Stimulated activated CD8-positive, alpha-beta memory T cell treated with anti-CD3 and anti-CD28 coated beads, Interleukin-12 subunit alpha, Interleukin-12 subunit beta, amount 100 ng/mL, for 24 hours (primary cell): ENCODE results near the gene ELAVL3.
"Not testable (repeated sequence)": the region's sequence is repeated elsewhere in the genome, so short reads cannot be mapped to it uniquely, and the experiment has no call there.

Source experiments
- DNase-seq: peaks from one replicate; pipeline ENCODE4 v3.0.0-alpha.2; 2020; ENCODE audit errors: extremely low read depth

ELAVL3 gene

DNA sequence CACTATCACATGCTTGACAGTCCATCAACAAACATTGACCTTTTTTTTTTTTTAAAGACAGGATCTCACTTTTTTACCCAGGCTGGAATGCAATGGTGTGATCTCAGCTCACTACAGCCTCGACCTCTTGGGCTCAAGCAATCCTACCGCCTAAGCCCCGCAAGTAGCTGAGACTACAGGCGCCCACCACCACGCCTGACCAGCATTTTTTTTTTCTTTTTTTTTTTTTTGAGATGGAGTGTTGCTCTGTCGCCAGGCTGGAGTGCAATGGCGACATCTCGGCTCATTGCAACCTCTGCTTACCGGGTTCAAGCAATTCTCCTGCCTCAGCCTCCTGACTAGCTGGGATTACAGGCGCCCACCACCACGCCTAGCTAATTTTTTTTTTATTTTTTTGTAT, 21.9 kb downstream of the ELAVL3 start:
- not testable (repeated sequence) for DNase-seq

DNA sequence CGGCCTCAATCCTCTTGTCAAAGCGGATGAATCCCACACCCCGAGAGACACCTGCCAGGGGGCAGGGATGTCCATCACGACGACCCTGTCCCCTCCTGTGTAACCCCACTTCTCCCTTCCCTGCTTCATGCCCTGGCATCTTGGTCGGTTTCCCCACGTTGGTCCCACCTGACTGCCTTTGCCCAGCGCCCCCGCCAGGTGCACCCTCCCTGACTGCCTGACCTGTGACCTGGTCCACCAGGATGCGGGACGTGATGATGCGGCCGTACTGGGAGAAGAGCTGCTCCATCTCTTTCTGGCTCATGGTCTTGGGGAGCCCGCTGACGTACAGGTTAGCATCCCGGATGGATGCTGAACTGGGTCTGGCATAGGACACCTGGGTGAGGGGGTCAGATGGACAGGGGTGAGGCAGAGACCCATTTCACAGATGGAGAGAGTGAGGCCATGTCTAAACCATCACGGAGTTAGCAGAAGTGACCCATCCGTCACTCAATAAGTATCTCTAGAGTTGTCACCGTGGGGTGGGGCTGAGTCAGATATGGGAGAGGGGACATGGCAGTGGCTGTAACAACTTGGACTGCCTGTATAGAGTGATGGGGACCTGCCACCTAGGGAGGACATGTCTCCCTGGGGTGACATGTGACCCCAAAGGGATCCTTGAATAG, 22.5 kb downstream of the ELAVL3 start:
- DNase-seq, result no peak

DNA sequence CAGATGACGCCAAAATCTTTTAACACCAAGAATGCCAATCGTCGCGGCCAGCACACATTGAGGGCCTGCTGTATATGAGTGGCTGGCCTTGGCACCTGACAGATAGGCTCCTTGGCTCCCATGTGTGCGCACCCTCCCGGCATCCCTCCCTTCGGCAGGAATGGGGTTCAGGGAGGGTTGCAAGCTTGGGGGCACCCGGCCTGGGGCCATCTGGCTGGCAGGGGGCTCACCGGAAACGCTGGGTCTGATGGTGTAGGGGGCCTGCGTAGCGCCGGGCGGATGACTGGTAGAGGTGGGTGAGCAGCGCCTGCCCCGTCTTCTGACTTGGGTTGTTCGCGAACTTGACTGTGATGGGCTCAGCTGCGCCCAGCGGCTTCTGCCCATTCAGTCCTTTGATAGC, 23.0 kb downstream of the ELAVL3 start:
- no peak for DNase-seq

DNA sequence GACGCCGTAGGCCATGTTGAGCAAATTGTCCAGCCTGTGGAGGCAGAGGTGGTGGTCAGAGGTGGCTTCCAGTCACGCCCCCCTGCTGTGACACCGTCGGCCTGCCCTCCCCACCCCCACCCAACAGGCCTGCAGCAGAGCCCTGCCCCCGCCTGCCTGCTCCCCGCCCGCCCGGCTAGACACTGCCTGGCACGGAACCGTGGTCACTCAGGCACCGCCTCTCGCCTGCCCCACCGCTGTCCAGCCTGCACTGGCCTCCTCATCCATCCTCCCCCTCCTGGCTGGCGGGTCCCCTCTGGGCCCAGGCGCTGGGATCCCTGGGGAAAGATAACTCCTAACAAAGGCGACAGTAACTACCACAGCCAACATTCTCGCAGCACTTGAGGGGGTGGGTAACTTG, 23.7 kb downstream of the ELAVL3 start:
- DNase-seq, result no peak

DNA sequence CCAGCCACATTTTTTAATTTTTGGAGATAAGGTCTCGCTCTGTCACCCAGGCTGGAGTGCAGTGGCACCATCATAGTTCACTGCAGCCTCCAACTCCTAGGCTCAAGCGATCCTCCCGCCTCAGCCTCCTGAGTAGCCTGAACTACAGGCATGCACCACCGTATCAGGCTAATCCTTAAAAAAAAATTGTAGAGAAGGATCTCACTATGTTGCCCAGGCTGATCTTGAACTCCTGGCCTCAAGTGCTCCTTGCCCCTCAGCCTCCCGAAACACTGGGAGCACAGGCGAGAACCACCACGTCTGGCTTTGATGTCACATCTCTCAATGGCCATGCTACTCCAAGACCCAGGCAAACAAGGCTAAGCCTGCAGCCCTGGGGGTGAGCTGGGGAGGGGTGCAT, 24.2 kb downstream of the ELAVL3 start:
- no peak for DNase-seq

DNA sequence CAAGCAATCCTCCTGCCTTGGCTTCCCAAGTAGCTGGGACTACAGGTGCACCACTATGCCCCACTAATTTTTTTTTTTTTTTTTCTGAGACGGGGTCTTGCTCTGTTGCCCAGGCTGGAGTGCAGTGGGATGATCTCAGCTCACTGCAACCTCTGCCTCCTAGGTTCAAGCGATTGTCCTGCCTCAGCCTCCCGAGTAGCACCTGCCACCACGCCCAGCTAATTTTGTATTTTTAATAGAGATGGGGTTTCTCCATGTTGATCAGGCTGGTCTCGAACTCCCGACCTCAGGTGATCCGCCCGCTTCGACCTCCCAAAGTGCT, 25.7 kb downstream of the ELAVL3 start:
- not testable (repeated sequence) for DNase-seq

DNA sequence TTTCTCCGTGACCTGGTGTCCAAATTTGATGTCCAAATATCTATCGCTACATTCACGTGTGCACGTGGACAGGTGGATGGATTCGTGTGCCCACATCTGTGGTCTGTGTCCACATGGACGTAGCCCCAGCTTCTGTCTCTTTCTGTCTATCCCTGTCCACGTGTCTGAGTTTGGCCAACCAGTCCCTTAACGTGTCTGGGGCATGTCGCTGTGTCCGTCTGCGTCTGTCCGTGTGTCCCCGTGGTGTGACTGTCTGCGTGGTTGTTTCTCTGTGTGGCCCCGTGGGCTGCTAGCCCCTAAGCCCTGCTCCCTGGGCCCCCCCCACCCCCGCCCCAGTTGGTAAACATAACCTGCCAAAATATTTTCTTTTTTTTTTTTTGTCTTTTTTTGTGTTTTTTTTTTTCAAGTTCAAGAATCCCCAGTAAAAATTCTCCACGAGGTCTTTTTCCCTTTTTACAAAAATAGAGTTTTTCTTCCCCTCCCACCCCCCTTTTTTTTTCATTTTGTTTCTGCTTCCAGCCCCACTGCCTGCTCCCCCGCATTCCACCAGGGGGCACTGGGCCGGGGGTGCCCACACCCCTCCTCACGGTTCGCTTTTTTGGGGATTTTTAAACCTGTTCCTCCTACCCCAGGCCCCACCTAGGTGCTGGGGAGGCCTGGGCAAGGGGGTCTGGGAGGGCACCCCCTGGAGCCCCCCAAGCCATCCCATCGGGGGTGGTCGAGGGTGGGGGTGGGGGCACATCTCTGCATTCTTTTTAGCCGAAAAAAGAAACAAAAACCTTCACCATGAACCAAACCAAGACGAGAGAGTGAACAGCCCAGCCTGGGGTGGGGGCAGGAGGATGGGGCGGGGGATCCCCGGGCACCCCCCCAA, 27.1 kb downstream of the ELAVL3 start:
- DNase-seq, result no peak

DNA sequence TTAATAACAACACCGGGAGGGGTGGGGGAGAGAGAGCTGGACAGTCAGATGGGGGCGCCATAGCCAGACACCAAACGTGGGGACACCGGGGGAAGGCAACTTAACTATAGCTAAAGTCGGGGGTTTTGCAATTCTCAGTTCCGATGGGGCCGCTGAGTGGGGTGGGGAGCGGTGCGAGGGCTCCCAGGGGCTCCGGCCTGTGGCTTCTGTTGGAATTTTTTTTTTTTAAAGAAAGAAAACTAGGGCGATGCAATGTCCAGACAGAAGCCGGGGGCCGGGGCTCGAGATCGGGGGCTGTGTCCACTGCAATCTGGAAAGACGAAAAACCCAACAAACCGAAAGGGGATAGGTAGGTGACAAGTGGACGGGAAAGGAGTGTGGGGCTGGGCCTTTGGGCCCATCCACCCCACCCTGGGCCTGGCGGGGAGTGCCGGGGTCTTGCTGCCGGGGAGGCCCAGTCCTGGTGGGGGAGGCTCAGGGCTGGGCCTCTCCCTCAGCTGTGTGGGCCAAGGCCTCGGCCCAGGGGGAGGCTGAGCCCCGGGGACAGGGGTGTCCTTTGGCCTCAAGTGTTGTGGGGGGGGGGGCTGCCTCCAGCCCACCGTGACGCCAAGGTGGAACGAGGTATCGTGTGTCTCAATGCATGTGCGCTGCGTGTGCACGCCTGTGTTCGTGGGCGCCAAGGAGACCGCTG, 28.1 kb downstream of the ELAVL3 start:
- DNase-seq, result no peak

DNA sequence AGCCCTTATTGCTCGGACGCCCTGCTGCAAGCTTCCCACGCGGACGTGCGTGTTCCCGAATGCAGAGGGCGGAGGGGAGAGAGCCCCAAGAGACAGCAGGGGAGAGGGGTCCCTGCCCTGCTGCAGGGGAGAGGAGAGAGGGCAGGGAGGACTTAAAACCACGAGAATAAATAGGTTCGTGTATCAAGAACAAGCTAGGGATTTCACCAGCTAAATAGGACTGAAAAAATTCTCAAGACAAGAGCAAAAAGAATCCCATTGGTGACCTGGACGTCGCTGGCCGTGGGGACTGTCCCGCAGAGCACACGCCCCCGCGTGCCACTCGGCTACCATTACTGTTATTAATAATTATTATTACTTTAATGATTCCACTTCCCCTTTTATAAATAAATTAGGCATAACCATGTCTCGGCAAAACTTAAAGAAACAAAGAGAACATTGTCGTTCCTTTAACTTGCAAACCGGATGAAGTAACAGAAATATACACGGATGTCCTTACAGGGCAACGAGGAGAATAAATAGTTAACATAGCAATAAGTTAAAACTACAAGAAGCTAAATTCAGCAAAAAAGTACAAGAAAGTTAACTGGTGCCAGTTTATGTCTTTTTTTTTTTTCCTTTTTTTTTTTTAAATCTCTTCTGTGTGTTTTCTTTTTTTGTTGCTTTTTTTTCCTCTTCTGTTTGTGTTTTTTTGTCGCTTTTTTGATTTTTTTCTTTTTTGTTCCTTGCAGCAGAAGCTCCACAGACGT, 28.8 kb downstream of the ELAVL3 start:
- DNase-seq, result no peak

DNA sequence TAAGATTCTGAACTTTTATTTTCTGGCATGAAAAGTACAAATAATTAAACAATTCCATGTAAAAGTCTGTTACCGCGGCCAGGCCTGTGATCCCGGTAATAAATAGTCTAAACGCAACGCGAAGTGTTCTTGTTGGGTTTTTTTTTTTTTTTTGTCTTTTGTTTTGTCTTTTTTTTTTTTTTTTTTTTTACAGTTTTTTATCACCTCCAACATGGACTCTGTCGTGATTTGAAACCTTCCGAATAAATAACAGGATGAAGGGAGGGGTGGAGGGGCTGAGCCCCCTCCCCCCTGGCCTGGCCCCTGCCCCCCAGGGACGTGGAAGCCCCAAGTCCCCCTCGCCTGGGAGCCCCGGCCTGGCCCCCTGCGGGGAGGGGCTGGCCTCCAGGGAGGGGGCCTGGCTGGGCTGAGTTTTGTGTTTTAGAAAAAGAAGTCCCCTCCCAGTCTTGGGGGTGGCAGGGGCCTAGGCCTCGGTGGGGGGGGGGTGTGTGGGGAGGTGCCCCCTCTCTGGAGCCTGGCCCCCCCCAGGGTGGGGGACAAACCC, 29.4 kb downstream of the ELAVL3 start:
- no peak for DNase-seq

DNA sequence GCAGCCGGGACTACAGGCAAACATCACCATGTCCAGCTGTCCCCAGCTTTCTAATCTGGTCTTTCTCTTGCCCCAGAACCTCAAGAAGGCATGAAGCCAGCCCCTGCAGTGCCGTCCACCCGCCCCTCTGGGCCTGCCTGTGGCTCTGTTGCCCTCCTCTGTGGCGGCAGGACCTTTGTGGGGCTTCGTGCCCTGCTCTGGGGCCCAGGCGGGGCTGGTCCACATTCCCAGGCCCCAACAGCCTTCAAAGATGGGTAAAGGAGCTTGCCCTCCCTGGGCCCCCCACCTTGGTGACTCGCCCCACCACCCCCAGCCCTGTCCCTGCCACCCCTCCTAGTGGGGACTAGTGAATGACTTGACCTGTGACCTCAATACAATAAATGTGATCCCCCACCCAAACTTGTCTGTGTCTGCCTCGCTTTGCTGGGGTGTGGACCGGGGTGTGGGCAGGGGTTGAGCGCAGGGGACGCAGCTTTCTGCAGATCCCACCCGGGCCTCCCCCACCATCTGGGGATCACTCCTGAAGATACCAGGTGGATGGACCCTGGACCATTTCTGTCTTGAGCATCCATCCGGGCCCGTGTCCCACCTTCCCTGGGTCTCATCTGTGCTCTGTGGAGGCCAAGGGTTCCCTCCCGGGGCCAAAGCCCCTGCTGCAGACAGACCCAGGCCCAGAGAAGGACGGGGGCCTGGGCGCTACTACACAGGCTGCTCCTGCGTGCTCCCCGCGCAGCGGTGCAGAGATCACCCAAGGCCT, 30.1 kb downstream of the ELAVL3 start:
- DNase-seq, result no peak

DNA sequence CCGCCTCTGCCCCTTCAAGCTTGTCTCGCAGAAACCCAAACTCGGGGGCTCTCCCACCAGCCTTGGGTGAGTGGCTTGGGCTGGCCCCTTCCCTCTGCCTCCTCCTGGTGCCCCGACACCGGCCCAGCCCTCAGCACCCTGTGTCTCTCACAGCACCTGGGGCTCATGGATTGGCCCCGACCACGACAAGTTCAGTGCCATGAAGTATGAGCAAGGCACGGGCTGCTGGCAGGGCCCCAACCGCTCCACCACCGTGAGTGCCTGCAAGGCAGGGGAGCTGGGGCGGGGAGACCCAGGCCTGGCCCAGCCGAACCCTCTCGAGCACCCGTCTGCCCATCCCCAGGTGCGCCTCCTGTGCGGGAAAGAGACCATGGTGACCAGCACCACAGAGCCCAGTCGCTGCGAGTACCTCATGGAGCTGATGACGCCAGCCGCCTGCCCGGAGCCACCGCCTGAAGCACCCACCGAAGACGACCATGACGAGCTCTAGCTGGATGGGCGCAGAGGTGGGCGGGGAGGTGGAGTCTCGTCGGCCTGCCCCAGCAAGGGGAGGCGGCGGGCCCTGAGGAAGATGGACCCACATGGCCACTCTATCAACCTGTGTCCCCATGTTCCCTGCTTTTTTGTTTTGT, 31.8 kb downstream of the ELAVL3 start:
- DNase-seq, result no peak

DNA sequence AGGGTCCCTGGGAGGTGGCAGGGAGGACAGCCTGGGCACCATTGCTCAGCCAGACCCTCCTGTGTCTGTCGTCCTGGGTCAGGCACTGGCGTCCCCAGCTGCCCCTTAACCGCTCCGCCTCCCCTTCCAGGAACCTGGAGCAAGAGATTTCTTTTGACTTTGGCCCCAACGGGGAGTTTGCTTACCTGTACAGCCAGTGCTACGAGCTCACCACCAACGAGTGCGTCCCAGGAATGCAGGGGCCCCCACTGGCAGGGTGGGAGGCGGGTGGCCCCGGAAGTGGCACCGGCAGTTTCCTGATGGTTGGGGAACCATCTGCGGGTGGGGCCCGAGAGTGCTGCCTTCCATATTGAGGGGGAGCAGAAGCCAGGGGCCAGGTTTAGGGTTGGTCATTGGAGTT, 32.4 kb downstream of the ELAVL3 start:
- DNase-seq, result no peak

DNA sequence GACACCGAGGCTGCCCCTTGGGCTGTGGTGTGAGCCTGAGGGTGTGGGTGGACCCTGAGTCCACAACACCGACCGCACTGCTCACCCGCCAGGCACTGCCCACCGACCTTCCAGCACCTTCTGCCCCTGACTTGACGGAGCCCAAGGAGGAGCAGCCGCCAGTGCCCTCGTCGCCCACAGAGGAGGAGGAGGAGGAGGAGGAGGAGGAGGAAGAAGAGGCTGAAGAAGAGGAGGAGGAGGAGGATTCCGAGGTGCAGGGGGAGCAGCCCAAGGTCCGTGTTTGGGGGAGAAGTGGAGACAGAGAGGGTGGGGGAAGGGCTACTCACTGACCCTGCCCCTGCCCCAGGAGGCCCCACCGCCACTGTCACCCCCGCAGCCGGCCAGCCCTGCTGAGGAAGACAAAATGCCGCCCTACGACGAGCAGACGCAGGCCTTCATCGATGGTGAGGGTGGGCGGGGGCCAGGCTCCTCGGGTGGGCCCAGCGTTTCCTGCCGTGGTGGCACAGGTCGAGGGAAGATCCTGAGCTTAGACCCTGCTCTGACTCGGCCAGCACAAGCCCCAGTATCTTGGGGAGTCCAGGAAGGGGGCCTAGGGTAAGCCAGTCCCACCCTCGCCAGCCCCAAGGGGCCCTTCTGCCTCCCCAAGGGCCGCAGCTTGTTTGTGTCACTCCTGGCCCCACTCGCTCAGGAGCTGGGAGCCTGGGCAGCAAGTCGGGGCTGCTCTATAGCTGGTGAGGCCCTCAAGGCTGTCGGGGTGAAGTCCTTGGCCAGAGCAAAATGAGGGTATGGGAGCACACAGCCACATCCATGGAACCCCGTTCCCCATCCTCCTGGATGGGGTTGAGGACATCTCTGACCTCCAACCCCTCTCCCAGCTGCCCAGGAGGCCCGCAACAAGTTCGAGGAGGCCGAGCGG, 33.2 kb downstream of the ELAVL3 start:
- DNase-seq, result no peak

DNA sequence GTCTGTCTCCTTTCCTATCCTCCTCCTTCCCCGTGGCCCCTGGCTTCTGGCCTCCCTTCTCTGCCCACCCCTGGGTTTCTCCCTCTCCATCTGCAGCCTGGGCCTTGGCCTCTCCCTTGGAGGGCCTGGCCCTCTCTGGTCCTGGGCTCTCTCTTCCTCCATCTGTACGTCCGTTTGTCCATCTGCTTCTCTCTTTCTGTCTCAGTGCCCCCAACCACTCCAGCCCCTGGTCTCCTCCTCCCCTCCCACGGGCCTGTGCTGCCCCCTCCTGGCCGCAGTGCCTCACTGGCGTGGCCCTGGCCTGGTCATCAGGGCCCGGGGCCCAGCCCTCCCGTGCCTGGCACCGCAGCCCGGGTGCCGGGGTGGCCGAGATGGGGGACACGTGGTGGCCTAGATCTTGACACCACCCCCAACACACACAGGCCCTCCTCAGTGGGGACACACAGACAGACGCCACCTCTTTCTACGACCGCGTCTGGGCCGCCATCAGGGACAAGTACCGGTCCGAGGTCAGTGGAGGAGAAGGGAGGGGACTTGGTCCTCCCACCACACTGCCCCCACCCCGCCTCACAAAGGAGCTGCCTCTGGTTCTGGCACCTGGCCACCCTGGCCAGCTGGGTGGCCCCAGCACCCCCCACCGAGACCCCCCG, 34.1 kb downstream of the ELAVL3 start:
- no peak for DNase-seq

DNA sequence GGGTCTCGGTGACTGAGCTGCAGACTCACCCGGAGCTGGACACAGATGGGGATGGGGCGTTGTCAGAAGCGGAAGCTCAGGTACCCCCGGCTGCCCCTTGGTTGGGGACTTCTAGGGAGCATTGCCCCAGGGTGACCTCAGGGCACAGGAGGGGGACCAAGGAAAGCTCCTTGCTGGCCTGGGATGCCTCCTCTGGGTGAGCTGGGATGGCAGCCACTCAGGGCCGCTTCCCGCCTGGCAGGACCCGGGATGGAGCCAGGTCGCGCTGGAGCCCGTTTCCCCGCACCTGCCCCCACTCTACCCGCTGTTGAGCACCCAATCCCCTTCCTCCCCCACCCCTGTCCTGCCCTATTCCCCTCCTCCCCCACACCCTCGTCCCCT, 34.6 kb downstream of the ELAVL3 start:
- DNase-seq, result no peak

DNA sequence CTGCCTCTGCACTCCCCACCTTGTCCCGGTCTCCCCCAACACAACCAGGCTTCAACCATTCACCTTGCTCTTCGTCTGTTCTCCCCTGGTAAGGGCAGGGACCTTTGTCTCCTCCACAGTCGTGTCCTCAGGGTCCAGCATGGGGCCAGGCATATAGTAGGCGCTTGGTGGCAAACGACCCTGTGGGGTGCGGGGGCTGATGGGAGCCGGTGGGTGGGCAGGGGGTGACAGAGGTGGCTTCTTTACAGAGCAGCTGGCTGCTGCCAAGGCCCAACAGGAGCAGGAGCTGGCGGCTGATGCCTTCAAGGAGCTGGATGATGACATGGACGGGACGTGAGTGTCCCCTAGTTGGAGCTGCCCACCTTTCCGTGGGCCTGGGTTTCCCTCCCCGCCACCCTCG, 35.7 kb downstream of the ELAVL3 start:
- DNase-seq, result no peak

DNA sequence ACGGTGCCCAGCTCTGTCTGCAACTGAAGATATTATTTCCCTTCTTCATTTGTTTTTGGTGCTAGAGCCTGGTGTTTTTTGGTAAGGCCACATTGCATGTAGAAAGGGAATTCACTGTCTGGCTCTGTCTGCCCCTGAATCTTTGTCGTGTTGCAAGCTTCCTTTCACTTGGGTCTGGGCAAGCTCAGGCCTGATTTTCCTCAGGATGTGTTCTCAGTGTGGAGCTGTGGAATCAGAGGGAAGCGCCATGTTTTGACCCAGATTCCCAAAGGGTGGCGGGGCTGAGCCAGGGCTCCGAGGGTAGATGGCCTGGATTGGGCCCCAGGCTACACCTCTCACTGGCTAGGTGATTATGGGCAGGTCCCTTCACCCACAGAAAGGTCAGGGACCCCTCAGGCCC, 36.8 kb downstream of the ELAVL3 start:
- DNase-seq, result no peak

DNA sequence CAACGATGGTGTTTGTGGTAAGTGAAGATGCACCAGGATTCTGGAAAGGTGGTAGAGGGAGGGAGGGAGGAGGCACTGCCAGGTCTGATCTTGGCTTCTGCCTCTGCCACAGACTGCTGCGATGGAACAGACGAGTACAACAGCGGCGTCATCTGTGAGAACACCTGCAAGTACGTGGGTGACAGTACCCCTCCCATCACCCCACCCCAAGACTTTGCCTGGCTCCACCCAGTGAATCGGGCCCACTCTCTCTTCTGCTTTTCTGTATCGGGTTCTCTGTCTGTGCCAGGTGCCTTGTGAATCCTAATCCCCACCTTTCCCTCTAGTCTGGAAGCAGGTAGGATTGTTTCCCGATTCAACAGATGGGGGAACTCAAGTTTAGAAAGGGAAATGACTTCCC, 42.9 kb downstream of the ELAVL3 start:
- no peak for DNase-seq
